GM19238 (cell line): ENCODE data around the gene KRTAP10-5.

Experiments
- DNase-seq: peaks from one replicate; pipeline ENCODE4 v3.0.0; 2011; ENCODE audit warnings: low spot score; ENCODE audit not compliant: insufficient read length

Gene KRTAP10-5

GRCh38 chr21:44530221-44530902 lies 50.0 kb downstream of the KRTAP10-5 start:
- DNase-seq, result no peak

- DNase-seq, result no peak
Measured at GRCh38 chr21:44529503-44530125, 50.8 kb downstream of the KRTAP10-5 start.
